OCI-LY3 (cell line): ENCODE measurements around the gene OMA1.

ENCODE experiments used
- H2AFZ ChIP-seq: fragments of 200-600, 300-600 bp; shearing (Covaris generic); 2 replicates; pipeline ENCODE4 v1.6.0; 2014; ENCODE audit warnings: antibody characterized with exemption, low read depth, low read length
- H3K27ac ChIP-seq: fragments of 200-600, 300-600 bp; sonication (generic); 2 replicates; pipeline ENCODE4 v1.5.1; 2014; ENCODE audit warnings: mild to moderate bottlenecking, low read length, moderate library complexity, mixed read lengths
- H3K27me3 ChIP-seq: fragments of 200-600, 300-600 bp; sonication (generic); 2 replicates; pipeline ENCODE4 v1.6.1; 2014; ENCODE audit warnings: low read depth, low read length, mixed read lengths
- H3K36me3 ChIP-seq: fragments of 200-600, 300-600 bp; sonication (generic); replicated peaks from 2 replicates; pipeline ENCODE3; 2014; ENCODE audit warnings: low read depth, low read length, mixed read lengths
- H3K4me1 ChIP-seq: fragments of 300-600, 200-600 bp; sonication (generic); 2 replicates; pipeline ENCODE4 v1.6.1; 2014; ENCODE audit warnings: low read length, mixed read lengths
- H3K4me2 ChIP-seq: fragments of 200-600, 300-600 bp; sonication (generic); 2 replicates; pipeline ENCODE4 v1.6.1; 2014; ENCODE audit warnings: low read length, mixed read lengths
- H3K4me3 ChIP-seq: fragments of 300-600, 200-600 bp; sonication (generic); 2 replicates; pipeline ENCODE4 v1.5.1; 2014; ENCODE audit warnings: antibody characterized with exemption, mild to moderate bottlenecking, low read length, moderate library complexity
- H3K79me2 ChIP-seq: fragments of 300-600, 200-600 bp; shearing (Covaris generic); 2 replicates; pipeline ENCODE4 v1.6.1; 2014; ENCODE audit warnings: mild to moderate bottlenecking, low read length, mixed read lengths
- H3K9ac ChIP-seq: fragments of 300-600, 200-600 bp; shearing (Covaris generic); 2 replicates; pipeline ENCODE4 v1.6.0; 2014; ENCODE audit warnings: mild to moderate bottlenecking, low read length, moderate library complexity
- H3K9me3 ChIP-seq: fragments of 200-600, 300-600 bp; shearing (Covaris generic); 2 replicates; pipeline ENCODE4 v1.6.1; 2014; ENCODE audit warnings: low read length, mixed read lengths; ENCODE audit not compliant: insufficient read depth
- H4K20me1 ChIP-seq: fragments of 200-600, 300-600 bp; sonication (generic); 2 replicates; pipeline ENCODE4 v1.6.1; 2016; ENCODE audit warnings: low read length, mixed read lengths; ENCODE audit not compliant: insufficient read depth
- CTCF ChIP-seq: fragments of 200-600, 300-600 bp; sonication (generic); IDR thresholded peaks from 2 replicates; pipeline ENCODE4 v1.5.1; 2014; ENCODE audit warnings: antibody characterized with exemption, low read length, low read depth
- EZH2phosphoT487 ChIP-seq: fragments of 200-600 bp; shearing (Covaris generic); IDR thresholded peaks from 2 replicates; pipeline ENCODE4 v1.6.1; 2018; ENCODE audit warnings: antibody characterized with exemption, mixed run types, low read depth

OMA1 gene

GRCh38 chr1:58546520-58547308, at the start of gene OMA1:
TSS of gene OMA1 (minus strand) at chr1:58546726. CDS start at chr1:58539294, 7,432 bp downstream.
- Histone ChIP-seq H3K4me3 (peak within 1 kb of the TSS; percentile 98), H3K9me3 (no peaks in the 10 kb centered on the region), H3K36me3 (no peaks in the 10 kb centered on the region), H3K4me2 (peak within 1 kb of the TSS; percentile 90), H3K4me1 (peaks cover 10% of the 10 kb centered on the region), H4K20me1 (no peaks in the 10 kb centered on the region), H3K9ac (peak within 1 kb of the TSS; percentile 83), H2AFZ (peak within 1 kb of the TSS; percentile 100), H3K27ac (peak within 1 kb of the TSS; percentile 63), H3K79me2 (peaks cover 12% of the 10 kb centered on the region), H3K27me3 (0 out of 2 replicates have a peak, but pooled peaks cover 4% of the 10 kb centered on the region)
- TF ChIP-seq CTCF = peak; percentile 70
- no peak for TF ChIP-seq EZH2phosphoT487

- Histone ChIP-seq H2AFZ (no peak overlapping the region), H3K27ac (no peak overlapping the region), H3K27me3 (peaks cover 34% of the 10 kb centered on the region; the same call in 1 of the 2 replicates), H3K4me3 (no peak overlapping the region), H3K9ac (no peak overlapping the region), H3K9me3 (no peaks in the 10 kb centered on the region), H3K4me2 (no peak overlapping the region), H3K36me3 (no peaks in the 10 kb centered on the region), H3K4me1 (no peaks in the 10 kb centered on the region), H4K20me1 (no peaks in the 10 kb centered on the region), H3K79me2 (no peaks in the 10 kb centered on the region)
- TF ChIP-seq EZH2phosphoT487 (no peak), CTCF (no peak)
Observed at GRCh38 chr1:58594546-58594945, 48.0 kb upstream of the OMA1 start.

GRCh38 chr1:58592522-58593134, 46.1 kb upstream of the OMA1 start:
- H3K4me1 ChIP-seq = no peaks in the 10 kb centered on the region
- no peaks in the 10 kb centered on the region for H3K36me3 ChIP-seq
- no peak overlapping the region for H3K4me3 ChIP-seq
- no peaks in the 10 kb centered on the region for H3K79me2 ChIP-seq
- peaks cover 31% of the 10 kb centered on the region; the same call in 1 of the 2 replicates for H3K27me3 ChIP-seq
- H3K4me2 ChIP-seq = no peak overlapping the region
- no peak overlapping the region for H2AFZ ChIP-seq
- no peaks in the 10 kb centered on the region for H3K9me3 ChIP-seq
- no peaks in the 10 kb centered on the region for H4K20me1 ChIP-seq
- no peak for TF ChIP-seq EZH2phosphoT487
- no peak for TF ChIP-seq CTCF
- no peak overlapping the region for H3K27ac ChIP-seq
- no peak overlapping the region for H3K9ac ChIP-seq

- TF ChIP-seq CTCF (no peak), EZH2phosphoT487 (no peak)
- Histone ChIP-seq H3K27ac (no peak overlapping the region), H3K36me3 (no peaks in the 10 kb centered on the region), H3K27me3 (peaks cover 30% of the 10 kb centered on the region; the same call in 1 of the 2 replicates), H3K9ac (no peak overlapping the region), H2AFZ (no peak overlapping the region), H4K20me1 (no peaks in the 10 kb centered on the region), H3K4me2 (no peak overlapping the region), H3K4me3 (no peak overlapping the region), H3K79me2 (no peaks in the 10 kb centered on the region), H3K9me3 (no peaks in the 10 kb centered on the region), H3K4me1 (no peaks in the 10 kb centered on the region)
Observed at GRCh38 chr1:58591806-58592205, 45.3 kb upstream of the OMA1 start.
